HG03095 (cell line): ENCODE data around the gene RBMY1A1.
"Not testable (repeated sequence)": the region's sequence is repeated elsewhere in the genome, so short reads cannot be mapped to it uniquely, and the experiment has no call there.

Source experiments
- ATAC-seq: cut with Tn5 transposase; IDR thresholded peaks from one replicate; pipeline ENCODE4 v1.9.1; 2021; ENCODE audit warnings: moderate library complexity; ENCODE audit not compliant: unreplicated experiment

The RBMY1A1 gene

GRCh38 chrY:21534579-21534978 is at the start of gene RBMY1A1:
Gene RBMY1A1, plus strand, starts transcription at chrY:21534879. Its CDS starts 2,013 bp downstream, at chrY:21536892.
- ATAC-seq: not testable (repeated sequence)

- ATAC-seq: not testable (repeated sequence)
Observed at GRCh38 chrY:21511038-21511437, 23.6 kb upstream of the RBMY1A1 start, which contains the start of gene RBMY1B. Gene RBMY1B, plus strand, starts transcription at chrY:21511338. Its CDS starts 2,013 bp downstream, at chrY:21513351.

- not testable (repeated sequence) for ATAC-seq
Observed at GRCh38 chrY:21559316-21559984, 24.8 kb downstream of the RBMY1A1 start.

- no peak for ATAC-seq
Observed at GRCh38 chrY:21585449-21585848, 50.8 kb downstream of the RBMY1A1 start.

- not testable (repeated sequence) for ATAC-seq
Observed at GRCh38 chrY:21586454-21586853, 51.8 kb downstream of the RBMY1A1 start.

DNA sequence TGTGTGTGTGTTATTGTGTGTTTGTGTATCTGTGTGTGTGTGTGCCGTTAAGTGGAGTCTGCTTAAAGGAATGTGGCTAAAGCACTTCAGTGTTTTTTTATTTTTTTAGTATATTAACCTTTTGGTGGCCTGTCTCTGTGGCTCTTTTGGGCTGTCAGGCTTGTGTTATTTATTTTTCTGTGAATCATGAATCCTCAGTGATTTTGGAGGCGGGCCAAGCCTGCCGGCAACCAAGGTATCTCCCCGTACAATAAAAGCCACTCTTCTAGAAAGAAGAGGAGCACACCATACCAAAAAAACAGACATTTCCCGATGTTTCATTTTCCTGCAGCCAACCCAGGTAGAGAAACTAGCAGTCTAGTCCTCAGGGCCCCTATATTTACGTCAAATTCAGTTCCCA is 57.4 kb downstream of the RBMY1A1 start:
- ATAC-seq: no peak

DNA sequence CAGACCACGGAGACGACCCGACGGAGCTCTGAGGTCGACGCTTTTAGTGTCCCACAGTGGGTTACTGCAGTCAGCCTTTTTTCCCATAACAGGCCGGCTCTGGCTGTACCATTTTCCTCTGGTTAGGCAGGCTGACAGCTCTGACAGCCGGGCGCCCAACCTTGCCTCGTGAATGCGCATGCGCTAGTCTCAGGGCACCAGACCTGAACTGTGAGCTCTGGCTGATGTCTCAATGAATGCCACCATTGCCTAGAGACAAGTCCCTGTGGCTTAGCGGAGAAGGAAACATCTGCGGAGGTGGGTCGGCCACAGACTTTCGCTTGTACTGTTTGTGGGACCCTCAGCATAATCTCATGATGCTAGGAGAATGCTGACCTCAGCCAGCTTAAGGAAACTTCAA is 61.6 kb downstream of the RBMY1A1 start:
- not testable (repeated sequence) for ATAC-seq
